CD4-positive, CD25-positive, alpha-beta regulatory T cell (primary cell): Measurements from ENCODE around the gene NLRP6. TPM values are rescaled to one million over a fixed set of nuclear protein-coding genes. Genes with fewer than 3 reads are reported as not detected.

Source experiments
- ATAC-seq, 2 donors: fragments of 150-1000 bp; cut with Tn5 transposase; one replicate each; pipeline ENCODE4 v1.10.0; 2021; ENCODE audit warnings: low read depth in 2 of 2, moderate number of reproducible peaks in 2 of 2, moderate library complexity in 1 of 2
- DNase-seq, 3 donors: peaks; one replicate each; pipeline versions ENCODE4 v3.0.0 to v3.0.0-alpha.2; 2012 to 2022; ENCODE audit warnings: mixed read lengths in 1 of 3
- H3K27ac ChIP-seq: one replicate; pipeline ENCODE4 v1.7.0; 2013; ENCODE audit warnings: mild to moderate bottlenecking, low read length; ENCODE audit not compliant: insufficient read depth, poor library complexity, severe bottlenecking
- H3K27me3 ChIP-seq: one replicate; pipeline ENCODE4 v1.7.0; 2013; ENCODE audit warnings: low read length; ENCODE audit not compliant: control insufficient read depth, insufficient read depth
- H3K36me3 ChIP-seq: one replicate; pipeline ENCODE4 v1.7.0; 2013; ENCODE audit warnings: mild to moderate bottlenecking, low read length, moderate library complexity; ENCODE audit not compliant: control insufficient read depth, insufficient read depth
- H3K4me1 ChIP-seq: 2 replicates; pipeline ENCODE4 v1.7.0; 2013; ENCODE audit warnings: mild to moderate bottlenecking, low read length; ENCODE audit not compliant: insufficient read depth, control insufficient read depth, poor library complexity, severe bottlenecking
- H3K4me3 ChIP-seq: one replicate; pipeline ENCODE4 v1.7.0; 2013; ENCODE audit warnings: low read depth, mild to moderate bottlenecking, low read length, moderate library complexity
- H3K9me3 ChIP-seq, 2 experiments: 1 replicate in 1 of 2; 2 replicates in 1 of 2; pipeline ENCODE4 v1.7.0; 2013; ENCODE audit warnings: low read length in 2 of 2, mild to moderate bottlenecking in 1 of 2, moderate library complexity in 1 of 2; ENCODE audit not compliant: control insufficient read depth in 2 of 2
- H3K27ac Mint-ChIP-seq, 3 donors: one replicate each; pipeline ENCODE4 v1.8.0; 2020 to 2022; ENCODE audit warnings: mild to moderate bottlenecking in 3 of 3, mixed read lengths in 3 of 3, moderate library complexity in 2 of 3
- H3K27me3 Mint-ChIP-seq: one replicate; pipeline ENCODE4 v1.8.0; 2022; ENCODE audit warnings: mild to moderate bottlenecking, mixed read lengths
- H3K36me3 Mint-ChIP-seq: one replicate; pipeline ENCODE4 v1.8.0; 2020; ENCODE audit warnings: mixed read lengths
- H3K4me1 Mint-ChIP-seq, 4 donors: one replicate each; pipeline ENCODE4 v1.8.0; 2020 to 2022; ENCODE audit warnings: mixed read lengths in 4 of 4, mild to moderate bottlenecking in 1 of 4
- H3K4me3 Mint-ChIP-seq, 4 donors: one replicate each; pipeline ENCODE4 v1.8.0; 2020 to 2022; ENCODE audit warnings: mild to moderate bottlenecking in 4 of 4, mixed read lengths in 4 of 4, moderate library complexity in 3 of 4
- H3K9me3 Mint-ChIP-seq, 7 donors: one replicate each; pipeline ENCODE4 v1.8.0; 2020 to 2022; ENCODE audit warnings: mixed read lengths in 7 of 7, mild to moderate bottlenecking in 3 of 7, moderate library complexity in 2 of 7
- polyA plus RNA-seq, 4 donors: library from polyadenylated mRNA; unstranded; fragments of 300-500 nt; fragmentation: Illumina TruSeq; gene quantifications; one replicate each; pipeline ENCODE4 v1.2.3, GENCODE V29; 2021
- total RNA-seq: library from RNA; stranded (reverse); gene quantifications from one replicate; pipeline ENCODE4 v1.2.3, GENCODE V29; 2022

The NLRP6 gene
- total and polyA plus RNA-seq, 5 donors from 2014 or later, result 0.36 to 4.0 (median 1.8) TPM

DNA sequence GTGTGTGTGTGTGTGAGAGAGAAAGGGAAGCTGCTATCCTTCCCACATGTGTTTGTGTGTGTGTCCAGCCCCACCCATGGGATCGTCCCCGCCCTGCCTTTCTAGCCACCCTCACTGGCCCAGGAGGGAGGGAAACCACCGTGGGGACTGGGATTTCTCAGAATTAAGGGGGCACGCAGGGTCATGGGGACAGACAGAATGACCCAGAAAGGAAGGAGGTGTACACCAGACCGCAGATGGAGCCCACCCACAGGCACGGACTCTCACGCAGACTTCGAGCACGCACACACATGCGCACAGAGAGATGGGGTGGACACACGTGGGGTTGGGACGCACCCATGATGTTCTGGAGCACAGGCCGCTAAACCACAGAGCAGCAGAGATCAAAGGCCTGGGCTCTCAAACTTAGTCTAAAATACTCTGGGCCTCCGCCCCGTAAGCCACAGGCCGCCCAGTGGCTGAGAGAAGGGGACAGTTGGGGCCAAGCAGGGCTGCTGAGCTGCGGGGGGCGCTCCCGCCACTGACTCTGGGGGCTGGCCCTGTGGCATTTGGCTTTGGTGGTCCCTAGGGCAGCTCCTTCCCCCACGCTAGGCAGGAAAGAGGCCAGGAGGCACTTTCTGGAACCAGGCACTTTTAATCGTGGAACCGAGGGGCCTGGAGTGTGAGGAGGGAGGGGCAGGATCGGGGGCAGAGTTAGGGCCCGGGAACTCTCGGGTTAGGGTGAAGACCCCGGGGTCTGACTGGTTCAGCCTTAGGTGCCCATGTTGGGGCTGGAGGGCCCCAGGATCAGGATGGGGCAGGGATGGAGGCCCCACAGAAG, 19.6 kb downstream of the NLRP6 start:
- Mint-ChIP-seq H3K4me1 (peaks cover 5 to 16% (median 10%) of the 10 kb centered on the region in 4 donors), H3K27ac (peak overlapping the region in 2 of 3 donors; percentile 61 to 76), H3K36me3 (no peaks in the 10 kb centered on the region), H3K4me3 (peak overlapping the region in 3 of 4 donors; percentile 4 to 69 (median 25)), H3K27me3 (peaks cover 14% of the 10 kb centered on the region), H3K9me3 (no peaks in the 10 kb centered on the region)
- Histone ChIP-seq H3K27me3 (no peaks in the 10 kb centered on the region), H3K36me3 (no peaks in the 10 kb centered on the region), H3K4me1 (peaks cover 18% of the 10 kb centered on the region), H3K4me3 (no peak overlapping the region), H3K9me3 (no peaks in the 10 kb centered on the region), H3K27ac (no peak overlapping the region)
- peak in 2 of 3 donors; percentile 1 to 61 for DNase-seq
- peak; percentile 29 to 47 for ATAC-seq

DNA sequence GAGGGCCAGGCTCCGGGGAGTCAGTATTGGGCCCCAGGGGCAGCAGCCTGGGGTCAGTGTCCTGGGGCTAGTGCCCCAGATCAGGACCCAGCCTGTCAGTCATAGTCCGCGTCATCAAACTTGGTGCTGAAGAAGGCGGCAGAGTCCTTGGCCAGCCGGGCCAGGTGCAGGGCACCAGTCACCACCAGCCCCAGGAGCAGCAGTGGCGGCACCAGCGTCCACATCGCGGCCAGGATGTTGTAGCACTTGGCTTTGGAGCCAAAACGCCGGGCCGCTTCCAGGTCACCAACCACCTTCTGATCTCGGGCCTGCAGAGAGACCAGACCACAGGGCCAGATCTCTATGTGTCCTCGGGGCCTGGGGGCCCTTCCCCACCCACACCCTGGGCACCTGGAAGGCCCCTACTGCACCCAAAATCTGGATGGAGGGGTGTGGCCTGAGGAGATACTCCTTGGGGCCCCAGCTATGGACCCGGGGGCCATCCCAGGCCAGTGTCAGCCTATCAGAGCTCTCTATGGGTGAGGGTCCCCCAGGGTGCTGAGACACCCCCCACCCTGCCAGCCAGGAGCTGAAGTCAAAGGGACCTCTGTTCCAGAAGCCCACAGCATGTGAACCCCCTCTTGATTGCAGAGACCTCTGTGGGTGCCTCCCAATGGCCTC, 20.3 kb downstream of the NLRP6 start:
- Mint-ChIP-seq H3K4me1 (peaks cover 6 to 20% (median 12%) of the 10 kb centered on the region in 4 donors), H3K4me3 (no peak overlapping the region)
- ATAC-seq, result no peak

DNA sequence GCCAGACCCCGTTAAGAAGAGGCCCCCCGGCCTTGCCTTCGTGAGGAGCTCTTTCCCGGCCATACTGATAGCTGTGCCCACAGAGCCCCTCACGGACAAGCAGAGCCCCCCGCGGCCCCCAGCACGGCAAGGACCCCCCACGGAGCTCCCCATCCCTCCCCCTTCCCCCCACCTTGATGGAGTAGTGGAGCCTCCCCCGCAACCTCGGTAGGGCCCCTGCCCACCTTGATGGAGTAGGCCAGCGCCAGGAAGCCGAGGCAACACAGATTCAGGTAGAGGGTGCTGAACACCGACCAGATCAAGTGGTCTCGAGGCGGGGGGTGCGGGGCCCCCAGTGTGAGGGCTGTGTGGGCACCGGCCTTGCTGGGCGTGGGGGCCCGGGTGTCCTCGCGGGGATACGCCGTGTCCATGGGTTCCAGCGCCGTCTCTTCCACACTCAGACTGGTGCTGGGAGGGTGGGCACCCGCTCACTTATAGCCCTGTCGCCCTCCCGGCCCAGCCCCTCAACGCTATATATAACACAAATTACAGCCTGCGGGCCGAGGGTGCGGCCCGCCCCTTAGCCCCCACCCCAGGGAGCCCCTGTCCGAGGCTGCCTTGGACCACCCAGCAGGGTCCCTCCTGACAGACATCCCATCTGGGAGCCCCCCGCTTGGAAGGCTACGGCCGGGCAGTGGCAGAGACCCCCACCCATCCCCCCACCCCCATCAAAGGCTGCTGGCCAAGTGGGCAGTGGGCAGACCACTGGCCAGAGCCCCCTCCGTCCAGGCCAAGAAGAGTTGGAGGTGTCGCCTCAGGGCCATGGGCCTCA, 21.1 kb downstream of the NLRP6 start, which contains the start of gene IFITM5:
Gene IFITM5, minus strand, starts transcription at position 446 of the 811 bp plus-strand sequence. Its CDS starts 36 bp downstream, at position 410.
- no peak within 1 kb of the TSS for H3K4me3 ChIP-seq
- Mint-ChIP-seq H3K4me1 (peaks cover 6 to 24% (median 14%) of the 10 kb centered on the region in 4 donors), H3K4me3 (peak within 1 kb of the TSS in 1 of 4 donors; percentile 16), H3K27me3 (peaks cover 14% of the 10 kb centered on the region), H3K27ac (no peak within 1 kb of the TSS), H3K36me3 (no peaks in the 10 kb centered on the region), H3K9me3 (no peaks in the 10 kb centered on the region)
- H3K27me3 ChIP-seq, result no peaks in the 10 kb centered on the region
- peaks cover 18% of the 10 kb centered on the region for H3K4me1 ChIP-seq
- H3K27ac ChIP-seq, result no peak within 1 kb of the TSS
- DNase-seq (no peak), ATAC-seq (no peak)
- H3K9me3 ChIP-seq, result no peaks in the 10 kb centered on the region
- no peaks in the 10 kb centered on the region for H3K36me3 ChIP-seq

More for the DNA sequence above, 20.3 kb downstream of the NLRP6 start:
- no peak for DNase-seq
- Histone ChIP-seq H3K27ac (no peak overlapping the region), H3K36me3 (no peaks in the 10 kb centered on the region), H3K9me3 (no peaks in the 10 kb centered on the region), H3K4me3 (no peak overlapping the region), H3K4me1 (peaks cover 18% of the 10 kb centered on the region), H3K27me3 (no peaks in the 10 kb centered on the region)
- H3K27ac Mint-ChIP-seq, result no peak overlapping the region
- H3K36me3 Mint-ChIP-seq, result no peaks in the 10 kb centered on the region
- H3K27me3 Mint-ChIP-seq, result peaks cover 14% of the 10 kb centered on the region
- H3K9me3 Mint-ChIP-seq, result no peaks in the 10 kb centered on the region

DNA sequence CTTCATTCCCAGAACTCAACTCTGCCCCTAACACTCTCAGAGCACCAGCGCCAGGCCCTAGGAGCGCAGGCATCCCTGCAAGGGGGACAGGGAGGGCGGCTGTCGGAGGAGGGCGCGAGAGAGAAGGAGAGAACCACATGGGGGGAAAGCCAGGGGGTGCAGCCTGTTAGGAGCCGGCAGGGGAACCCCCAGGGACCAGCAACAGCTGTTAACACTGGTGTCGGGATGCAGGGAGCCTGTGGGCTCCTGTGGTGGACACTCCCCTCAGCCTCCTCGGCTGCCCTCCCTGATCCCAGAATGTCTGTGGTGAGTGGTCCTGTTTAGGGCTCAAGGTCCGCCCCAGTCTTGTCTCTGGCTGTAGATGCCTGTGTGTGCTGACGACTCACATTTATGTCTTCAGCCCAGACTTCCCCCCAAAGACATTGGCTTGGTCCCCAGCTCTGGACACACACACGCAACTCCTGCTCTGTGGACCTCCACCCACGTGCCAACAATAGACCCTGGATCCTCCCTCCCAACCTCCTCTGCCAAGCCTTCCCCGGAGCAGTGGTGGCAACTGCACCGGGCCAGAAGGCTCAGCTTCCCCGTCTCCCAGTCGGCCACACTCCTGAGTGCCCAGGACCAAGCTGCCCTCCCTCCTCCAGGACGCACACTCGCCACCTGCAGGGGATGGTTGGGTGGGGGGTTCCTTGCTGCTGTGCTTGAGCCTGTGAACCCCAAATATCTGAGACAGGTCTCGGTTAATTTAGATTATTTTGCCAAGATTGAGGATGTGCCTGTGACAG, 21.9 kb downstream of the NLRP6 start:
- peak in 1 of 2 donors; percentile 9 for ATAC-seq
- Histone ChIP-seq H3K4me3 (no peak overlapping the region), H3K4me1 (peaks cover 23% of the 10 kb centered on the region), H3K36me3 (no peaks in the 10 kb centered on the region), H3K27me3 (no peaks in the 10 kb centered on the region), H3K27ac (no peak overlapping the region), H3K9me3 (no peaks in the 10 kb centered on the region)
- Mint-ChIP-seq H3K9me3 (no peaks in the 10 kb centered on the region), H3K4me1 (peaks cover 7 to 28% (median 17%) of the 10 kb centered on the region in 4 donors), H3K4me3 (peak overlapping the region in 1 of 4 donors; percentile 16), H3K27me3 (peaks cover 14% of the 10 kb centered on the region), H3K36me3 (no peaks in the 10 kb centered on the region), H3K27ac (no peak overlapping the region)
- DNase-seq, result no peak

DNA sequence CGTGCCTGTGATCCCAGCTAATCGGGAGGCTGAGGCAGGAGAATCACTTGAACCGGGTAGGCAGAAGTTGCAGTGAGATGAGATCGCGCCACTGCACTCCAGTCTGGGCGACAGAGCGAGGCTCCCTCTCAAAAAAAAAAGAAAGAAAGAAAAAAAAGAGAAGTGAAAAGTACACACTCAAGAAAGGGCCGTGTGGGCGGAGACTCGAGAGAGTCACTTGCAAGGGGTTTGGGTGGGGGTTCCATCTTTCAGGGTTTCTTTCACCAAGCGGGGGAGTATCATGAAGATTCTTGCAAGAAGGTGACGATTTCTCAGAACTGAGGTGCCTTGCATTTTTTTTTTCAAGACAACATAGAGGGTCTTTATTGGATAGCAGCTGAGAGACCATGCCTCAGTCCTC, 25.2 kb downstream of the NLRP6 start:
- no peaks in the 10 kb centered on the region for H3K9me3 Mint-ChIP-seq
- no peaks in the 10 kb centered on the region for H3K36me3 Mint-ChIP-seq
- peaks cover 20% of the 10 kb centered on the region for H3K27me3 Mint-ChIP-seq
- no peak overlapping the region for H3K4me3 ChIP-seq
- peaks cover 10 to 40% (median 24%) of the 10 kb centered on the region in 4 donors for H3K4me1 Mint-ChIP-seq
- peak overlapping the region in 1 of 3 donors; percentile 4 for H3K27ac Mint-ChIP-seq
- ATAC-seq, result no peak
- no peaks in the 10 kb centered on the region for H3K36me3 ChIP-seq
- peaks cover 27% of the 10 kb centered on the region for H3K4me1 ChIP-seq
- H3K4me3 Mint-ChIP-seq, result no peak overlapping the region
- no peaks in the 10 kb centered on the region for H3K27me3 ChIP-seq
- DNase-seq, result no peak
- no peaks in the 10 kb centered on the region for H3K9me3 ChIP-seq
- no peak overlapping the region for H3K27ac ChIP-seq

DNA sequence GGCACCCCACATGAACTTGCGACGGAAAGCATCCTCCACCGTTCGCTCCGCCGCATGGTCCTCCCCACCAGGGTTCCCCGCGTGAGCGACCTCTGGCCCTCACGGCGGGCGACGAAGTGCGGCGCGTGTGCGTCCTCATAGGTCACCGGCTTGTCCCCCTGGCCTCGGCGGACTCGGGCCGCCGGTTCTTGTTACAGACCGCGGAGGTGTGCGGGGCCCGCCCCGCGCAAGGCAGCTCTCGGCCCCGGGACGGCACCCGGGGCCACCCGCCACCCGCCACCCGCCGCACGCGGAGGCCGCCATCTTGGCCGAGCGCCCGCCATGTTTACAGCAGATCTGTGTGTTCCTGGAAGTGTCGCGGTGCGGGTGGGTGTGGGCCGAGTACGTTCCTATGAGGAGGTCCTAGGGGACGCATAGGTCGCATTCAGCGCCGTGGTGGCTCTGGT, 25.9 kb downstream of the NLRP6 start:
- no peak for ATAC-seq
- H3K4me3 ChIP-seq, result no peak overlapping the region
- no peak overlapping the region for H3K4me3 Mint-ChIP-seq

More for the DNA sequence above, 25.9 kb downstream of the NLRP6 start:
- Mint-ChIP-seq H3K27me3 (peaks cover 20% of the 10 kb centered on the region), H3K4me1 (peaks cover 11 to 46% (median 28%) of the 10 kb centered on the region in 4 donors), H3K36me3 (no peaks in the 10 kb centered on the region), H3K27ac (no peak overlapping the region), H3K9me3 (no peaks in the 10 kb centered on the region)
- no peaks in the 10 kb centered on the region for H3K27me3 ChIP-seq
- H3K9me3 ChIP-seq, result no peaks in the 10 kb centered on the region
- DNase-seq, result no peak
- H3K36me3 ChIP-seq, result no peaks in the 10 kb centered on the region
- H3K4me1 ChIP-seq, result peaks cover 28% of the 10 kb centered on the region
- no peak overlapping the region for H3K27ac ChIP-seq
